ENCODE data around the gene SETBP1.

Gene SETBP1

GRCh38 chr18:45006934-45007333 lies 326.2 kb downstream of the SETBP1 start:
- Histone ChIP-seq H3K36me3 (ENCODE audit: control insufficient read depth, insufficient read depth, low read length) (no peaks in the 10 kb centered on the region), H2AK5ac (ENCODE audit: low read length) (no peak overlapping the region), H3K23ac (ENCODE audit: low read length) (no peak overlapping the region), H3K56ac (ENCODE audit: low read length) (no peak overlapping the region), H2BK15ac (replicated peaks; ENCODE audit: low read depth) (no peak overlapping the region), H2BK120ac (ENCODE audit: low read depth, low read length) (no peak overlapping the region), H3K27me3 (ENCODE audit: insufficient read depth, low read length, poor library complexity) (no peaks in the 10 kb centered on the region), H4K5ac (ENCODE audit: low read length) (no peak overlapping the region), H3K9ac (ENCODE audit: low read length) (no peak overlapping the region), H4K8ac (ENCODE audit: low read depth, low read length) (no peak overlapping the region), H3K4me2 (ENCODE audit: low read length) (no peak overlapping the region), H3K27ac (ENCODE audit: low read depth, low read length) (no peak overlapping the region), H3K4me3 (ENCODE audit: low read length) (no peak overlapping the region), H3K4ac (ENCODE audit: low read depth, low read length) (no peak overlapping the region), H3K18ac (ENCODE audit: low read length) (no peak overlapping the region), H3K4me1 (ENCODE audit: control insufficient read depth, low read depth, low read length) (no peaks in the 10 kb centered on the region), H2BK5ac (ENCODE audit: low read length) (no peak overlapping the region), H3K79me2 (ENCODE audit: control insufficient read depth, insufficient read depth, low read length) (no peaks in the 10 kb centered on the region), H3K79me1 (ENCODE audit: low read length) (no peaks in the 10 kb centered on the region)
- no peak for DNase-seq
- WGBS (ENCODE audit: extremely low coverage, insufficient coverage, low lambda C conversion rate) = no CpG with 5 or more reads among the region's 2 CpGs

- no peak overlapping the region for H3K4ac ChIP-seq (ENCODE audit: low read depth, low read length)
- no peak overlapping the region for H2BK120ac ChIP-seq (ENCODE audit: low read depth, low read length)
- no CpG with 5 or more reads among the region's 2 CpGs for WGBS (ENCODE audit: extremely low coverage, insufficient coverage, low lambda C conversion rate)
- no peak overlapping the region for H3K27ac ChIP-seq (ENCODE audit: low read depth, low read length)
- no peak overlapping the region for H2BK15ac ChIP-seq (replicated peaks; ENCODE audit: low read depth)
- H4K8ac ChIP-seq (ENCODE audit: low read depth, low read length) = no peak overlapping the region
- no peak overlapping the region for H3K56ac ChIP-seq (ENCODE audit: low read length)
- no peak overlapping the region for H4K5ac ChIP-seq (ENCODE audit: low read length)
- no peaks in the 10 kb centered on the region for H3K79me1 ChIP-seq (ENCODE audit: low read length)
- no peaks in the 10 kb centered on the region for H3K4me1 ChIP-seq (ENCODE audit: control insufficient read depth, low read depth, low read length)
- no peaks in the 10 kb centered on the region for H3K36me3 ChIP-seq (ENCODE audit: control insufficient read depth, insufficient read depth, low read length)
- no peak for DNase-seq
- no peak overlapping the region for H3K18ac ChIP-seq (ENCODE audit: low read length)
- H3K4me2 ChIP-seq (ENCODE audit: low read length) = no peak overlapping the region
- no peak overlapping the region for H3K9ac ChIP-seq (ENCODE audit: low read length)
- no peak overlapping the region for H3K4me3 ChIP-seq (ENCODE audit: low read length)
- no peak overlapping the region for H3K23ac ChIP-seq (ENCODE audit: low read length)
- H2AK5ac ChIP-seq (ENCODE audit: low read length) = no peak overlapping the region
- no peak overlapping the region for H2BK5ac ChIP-seq (ENCODE audit: low read length)
- H3K27me3 ChIP-seq (ENCODE audit: insufficient read depth, low read length, poor library complexity) = no peaks in the 10 kb centered on the region
- H3K79me2 ChIP-seq (ENCODE audit: control insufficient read depth, insufficient read depth, low read length) = no peaks in the 10 kb centered on the region
Measured at GRCh38 chr18:45007531-45007930, 326.8 kb downstream of the SETBP1 start.

GRCh38 chr18:45008694-45009413 lies 328.2 kb downstream of the SETBP1 start:
- Histone ChIP-seq H3K18ac (ENCODE audit: low read length) (no peak overlapping the region), H3K4me1 (ENCODE audit: control insufficient read depth, low read depth, low read length) (no peaks in the 10 kb centered on the region), H3K4me2 (ENCODE audit: low read length) (no peak overlapping the region), H2BK120ac (ENCODE audit: low read depth, low read length) (no peak overlapping the region), H3K9ac (ENCODE audit: low read length) (no peak overlapping the region), H3K56ac (ENCODE audit: low read length) (no peak overlapping the region), H3K27ac (ENCODE audit: low read depth, low read length) (no peak overlapping the region), H2BK15ac (replicated peaks; ENCODE audit: low read depth) (no peak overlapping the region), H3K27me3 (ENCODE audit: insufficient read depth, low read length, poor library complexity) (no peaks in the 10 kb centered on the region), H3K4ac (ENCODE audit: low read depth, low read length) (no peak overlapping the region), H4K8ac (ENCODE audit: low read depth, low read length) (no peak overlapping the region), H3K23ac (ENCODE audit: low read length) (peak overlapping the region; percentile 30), H2BK5ac (ENCODE audit: low read length) (no peak overlapping the region), H3K4me3 (ENCODE audit: low read length) (no peak overlapping the region), H3K79me2 (ENCODE audit: control insufficient read depth, insufficient read depth, low read length) (no peaks in the 10 kb centered on the region), H4K5ac (ENCODE audit: low read length) (no peak overlapping the region), H3K79me1 (ENCODE audit: low read length) (no peaks in the 10 kb centered on the region), H3K36me3 (ENCODE audit: control insufficient read depth, insufficient read depth, low read length) (no peaks in the 10 kb centered on the region), H2AK5ac (ENCODE audit: low read length) (no peak overlapping the region)
- DNase-seq = no peak
- no CpG with 5 or more reads among the region's 13 CpGs for WGBS (ENCODE audit: extremely low coverage, insufficient coverage, low lambda C conversion rate)

GRCh38 chr18:45009756-45010155 lies 329.1 kb downstream of the SETBP1 start:
- Histone ChIP-seq H3K4me3 (ENCODE audit: low read length) (no peak overlapping the region), H3K4me2 (ENCODE audit: low read length) (no peak overlapping the region), H2BK5ac (ENCODE audit: low read length) (no peak overlapping the region), H3K79me1 (ENCODE audit: low read length) (no peaks in the 10 kb centered on the region), H2AK5ac (ENCODE audit: low read length) (no peak overlapping the region), H4K5ac (ENCODE audit: low read length) (no peak overlapping the region), H3K56ac (ENCODE audit: low read length) (no peak overlapping the region), H3K79me2 (ENCODE audit: control insufficient read depth, insufficient read depth, low read length) (no peaks in the 10 kb centered on the region), H3K18ac (ENCODE audit: low read length) (no peak overlapping the region), H2BK15ac (replicated peaks; ENCODE audit: low read depth) (no peak overlapping the region), H3K9ac (ENCODE audit: low read length) (no peak overlapping the region), H3K23ac (ENCODE audit: low read length) (no peak overlapping the region), H3K27me3 (ENCODE audit: insufficient read depth, low read length, poor library complexity) (no peaks in the 10 kb centered on the region), H3K4ac (ENCODE audit: low read depth, low read length) (no peak overlapping the region), H2BK120ac (ENCODE audit: low read depth, low read length) (no peak overlapping the region), H4K8ac (ENCODE audit: low read depth, low read length) (no peak overlapping the region), H3K36me3 (ENCODE audit: control insufficient read depth, insufficient read depth, low read length) (no peaks in the 10 kb centered on the region), H3K4me1 (ENCODE audit: control insufficient read depth, low read depth, low read length) (no peaks in the 10 kb centered on the region), H3K27ac (ENCODE audit: low read depth, low read length) (no peak overlapping the region)
- no CpG with 5 or more reads among the region's 5 CpGs for WGBS (ENCODE audit: extremely low coverage, insufficient coverage, low lambda C conversion rate)
- no peak for DNase-seq

- no CpG with 5 or more reads among the region's 3 CpGs for WGBS (ENCODE audit: extremely low coverage, insufficient coverage, low lambda C conversion rate)
- no peak overlapping the region for H4K5ac ChIP-seq (ENCODE audit: low read length)
- peaks cover 2% of the 10 kb centered on the region for H3K4me1 ChIP-seq (ENCODE audit: control insufficient read depth, low read depth, low read length)
- H3K79me1 ChIP-seq (ENCODE audit: low read length) = no peaks in the 10 kb centered on the region
- no peak overlapping the region for H3K56ac ChIP-seq (ENCODE audit: low read length)
- no peaks in the 10 kb centered on the region for H3K27me3 ChIP-seq (ENCODE audit: insufficient read depth, low read length, poor library complexity)
- H2BK5ac ChIP-seq (ENCODE audit: low read length) = no peak overlapping the region
- H2AK5ac ChIP-seq (ENCODE audit: low read length) = no peak overlapping the region
- H4K8ac ChIP-seq (ENCODE audit: low read depth, low read length) = no peak overlapping the region
- H3K23ac ChIP-seq (ENCODE audit: low read length) = no peak overlapping the region
- H3K4me3 ChIP-seq (ENCODE audit: low read length) = no peak overlapping the region
- no peak overlapping the region for H3K4ac ChIP-seq (ENCODE audit: low read depth, low read length)
- H3K79me2 ChIP-seq (ENCODE audit: control insufficient read depth, insufficient read depth, low read length) = no peaks in the 10 kb centered on the region
- H2BK15ac ChIP-seq (replicated peaks; ENCODE audit: low read depth) = no peak overlapping the region
- H3K36me3 ChIP-seq (ENCODE audit: control insufficient read depth, insufficient read depth, low read length) = no peaks in the 10 kb centered on the region
- H2BK120ac ChIP-seq (ENCODE audit: low read depth, low read length) = no peak overlapping the region
- H3K9ac ChIP-seq (ENCODE audit: low read length) = no peak overlapping the region
- H3K4me2 ChIP-seq (ENCODE audit: low read length) = no peak overlapping the region
- H3K27ac ChIP-seq (ENCODE audit: low read depth, low read length) = no peak overlapping the region
- H3K18ac ChIP-seq (ENCODE audit: low read length) = no peak overlapping the region
- DNase-seq = peak; percentile 22
Measured at GRCh38 chr18:45012286-45012685, 331.6 kb downstream of the SETBP1 start.

- H3K27ac ChIP-seq (ENCODE audit: low read depth, low read length) = no peak overlapping the region
- no peaks in the 10 kb centered on the region for H3K27me3 ChIP-seq (ENCODE audit: insufficient read depth, low read length, poor library complexity)
- no peak overlapping the region for H3K56ac ChIP-seq (ENCODE audit: low read length)
- no peaks in the 10 kb centered on the region for H3K79me2 ChIP-seq (ENCODE audit: control insufficient read depth, insufficient read depth, low read length)
- no CpG with 5 or more reads among the region's 2 CpGs for WGBS (ENCODE audit: extremely low coverage, insufficient coverage, low lambda C conversion rate)
- no peak overlapping the region for H2BK5ac ChIP-seq (ENCODE audit: low read length)
- H3K18ac ChIP-seq (ENCODE audit: low read length) = no peak overlapping the region
- no peak overlapping the region for H3K9ac ChIP-seq (ENCODE audit: low read length)
- H4K8ac ChIP-seq (ENCODE audit: low read depth, low read length) = no peak overlapping the region
- peaks cover 4% of the 10 kb centered on the region for H3K4me1 ChIP-seq (ENCODE audit: control insufficient read depth, low read depth, low read length)
- no peaks in the 10 kb centered on the region for H3K79me1 ChIP-seq (ENCODE audit: low read length)
- no peaks in the 10 kb centered on the region for H3K36me3 ChIP-seq (ENCODE audit: control insufficient read depth, insufficient read depth, low read length)
- no peak overlapping the region for H2BK15ac ChIP-seq (replicated peaks; ENCODE audit: low read depth)
- no peak overlapping the region for H4K5ac ChIP-seq (ENCODE audit: low read length)
- H2BK120ac ChIP-seq (ENCODE audit: low read depth, low read length) = no peak overlapping the region
- H3K4me3 ChIP-seq (ENCODE audit: low read length) = no peak overlapping the region
- no peak overlapping the region for H3K4ac ChIP-seq (ENCODE audit: low read depth, low read length)
- H3K23ac ChIP-seq (ENCODE audit: low read length) = peak overlapping the region; percentile 7
- H2AK5ac ChIP-seq (ENCODE audit: low read length) = no peak overlapping the region
- peak; percentile 91 for DNase-seq
- no peak overlapping the region for H3K4me2 ChIP-seq (ENCODE audit: low read length)
Measured at GRCh38 chr18:45014047-45014501, 333.4 kb downstream of the SETBP1 start.

All from mesendoderm (in vitro differentiated cells).